Measurements from ENCODE around the gene CYBB. TPM values are rescaled to one million over a fixed set of nuclear protein-coding genes. Genes with fewer than 3 reads are reported as not detected.
"Not testable (repeated sequence)": the region's sequence is repeated elsewhere in the genome, so short reads cannot be mapped to it uniquely, and the experiment has no call there.

CYBB gene
- 17.6 TPM for polyA plus RNA-seq (ENCODE audit: insufficient read length)

DNA sequence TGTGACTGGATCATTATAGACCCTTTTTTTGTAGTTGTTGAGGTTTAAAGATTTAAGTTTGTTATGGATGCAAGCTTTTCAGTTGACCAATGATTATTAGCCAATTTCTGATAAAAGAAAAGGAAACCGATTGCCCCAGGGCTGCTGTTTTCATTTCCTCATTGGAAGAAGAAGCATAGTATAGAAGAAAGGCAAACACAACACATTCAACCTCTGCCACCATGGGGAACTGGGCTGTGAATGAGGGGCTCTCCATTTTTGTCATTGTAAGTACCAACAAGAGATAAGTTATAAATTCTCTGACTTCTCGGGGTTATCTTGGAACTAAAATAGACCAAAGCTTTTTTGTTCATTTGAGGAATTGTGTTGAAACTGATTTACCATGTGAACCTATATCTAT, at the start of gene CYBB:
Gene CYBB, plus strand, starts transcription at position 203 of the 400 bp plus-strand sequence. Its CDS starts 19 bp downstream, at position 222.
- DNase-seq (ENCODE audit: low read depth) = no peak

DNA sequence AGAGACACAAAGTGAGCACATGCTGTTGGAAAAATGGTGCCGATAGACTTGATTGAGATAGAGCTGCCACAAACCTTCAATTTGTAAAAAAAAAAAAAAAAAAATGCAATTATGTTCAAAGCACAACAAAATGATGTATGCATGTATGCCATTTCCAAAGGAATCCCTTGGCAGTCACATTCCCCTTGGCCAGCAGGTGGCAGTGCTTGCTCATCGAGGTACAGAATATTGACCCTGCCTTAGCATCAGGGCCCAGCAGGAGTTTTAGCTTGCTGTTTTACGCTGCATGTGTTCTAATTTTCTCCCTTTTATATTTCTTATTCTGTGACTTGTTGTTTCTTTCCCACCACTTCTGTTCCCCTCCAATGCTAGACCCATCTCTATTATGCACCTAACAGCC, 34.5 kb upstream of the CYBB start:
- peak; percentile 34 for DNase-seq (ENCODE audit: low read depth)

DNA sequence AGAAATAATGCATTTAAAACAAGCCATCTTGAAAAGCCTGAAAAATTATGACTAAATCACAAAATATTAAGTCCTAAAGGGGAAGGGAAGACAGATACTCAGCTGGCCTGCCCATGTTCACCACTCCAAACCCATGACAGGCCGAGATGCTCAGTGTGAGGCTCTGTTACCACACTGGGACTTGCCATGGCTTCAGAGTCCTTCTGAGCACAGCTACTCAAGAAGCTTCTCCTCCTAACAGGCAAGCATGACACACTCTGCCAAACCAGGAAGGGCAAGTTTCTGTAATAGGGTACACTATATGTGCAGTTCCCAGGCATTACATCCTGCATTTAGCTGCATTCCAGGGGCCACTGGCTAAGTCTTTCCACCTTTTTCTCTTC, 34.0 kb upstream of the CYBB start:
- no peak for DNase-seq (ENCODE audit: low read depth)

DNA sequence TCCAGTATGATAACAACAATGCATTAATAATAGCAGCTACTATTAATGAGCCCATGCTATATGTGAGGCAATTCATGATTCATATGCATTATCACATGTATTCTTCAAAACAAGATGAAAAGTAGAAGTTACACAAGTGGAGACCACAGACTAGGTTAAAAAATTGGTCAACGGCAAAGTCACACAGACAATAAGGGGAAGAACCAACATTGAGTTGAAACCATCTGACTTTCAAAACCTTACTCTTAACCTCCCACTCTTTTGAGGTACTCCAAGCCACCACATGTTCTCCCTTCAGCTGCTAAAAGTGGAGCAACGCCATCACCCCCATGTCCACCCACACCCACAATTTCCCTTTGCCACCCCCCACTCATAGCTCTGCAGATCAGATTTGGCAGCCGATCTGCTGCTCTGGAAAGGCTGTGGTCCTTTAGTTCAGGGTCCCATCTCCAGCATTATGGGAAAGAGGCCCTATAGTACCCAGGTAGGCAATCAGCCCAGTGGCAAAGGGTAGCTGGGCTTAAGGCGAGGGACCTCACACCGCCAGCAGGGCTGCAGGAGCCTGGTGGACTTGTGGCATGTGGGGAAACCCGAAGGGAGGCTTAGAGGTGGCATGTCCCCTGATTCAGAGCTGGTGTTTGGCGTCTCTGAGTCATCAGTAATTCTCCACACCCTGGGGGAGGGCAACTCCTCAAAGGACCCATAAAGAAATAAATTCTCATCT, 33.5 kb upstream of the CYBB start:
- DNase-seq (ENCODE audit: low read depth) = no peak

DNA sequence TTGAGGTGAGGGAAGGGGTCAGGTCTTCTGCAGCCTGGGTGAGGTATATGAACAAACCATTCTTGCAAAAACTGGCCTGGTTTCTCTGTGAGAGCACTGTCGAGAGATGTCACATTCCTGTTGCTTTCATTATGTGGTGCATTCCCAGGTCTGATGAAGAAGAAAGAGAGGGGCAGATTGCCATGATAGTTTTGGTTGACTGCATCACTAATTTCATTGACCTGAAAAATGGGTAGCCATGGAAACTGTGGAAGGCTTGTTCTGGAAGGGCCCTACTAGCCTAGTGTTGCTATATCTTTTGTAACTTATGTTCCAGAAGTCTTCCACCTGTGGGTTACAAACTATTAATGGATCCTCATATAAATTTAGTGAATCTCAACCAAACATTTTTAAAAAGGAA, 32.9 kb upstream of the CYBB start:
- DNase-seq (ENCODE audit: low read depth) = no peak

DNA sequence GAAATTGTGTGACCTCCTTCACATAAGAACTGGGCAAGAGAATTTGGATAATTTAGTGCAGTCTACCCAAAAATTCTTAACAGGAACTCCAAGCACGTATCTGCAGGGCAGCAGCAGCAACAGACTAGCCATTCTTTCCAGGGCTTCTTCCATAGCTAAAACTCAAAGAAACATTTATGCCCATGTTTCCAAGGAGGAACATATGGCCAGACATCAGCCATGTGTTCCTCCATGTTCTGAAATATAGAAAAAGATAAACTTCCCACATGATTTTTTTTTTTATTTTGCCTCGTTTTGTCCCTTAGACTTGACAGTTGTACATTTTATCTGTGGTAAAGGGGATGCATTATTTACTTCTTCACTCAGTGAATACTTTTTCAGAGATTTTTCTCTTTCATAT, 27.6 kb upstream of the CYBB start:
- DNase-seq (ENCODE audit: low read depth) = no peak

DNA sequence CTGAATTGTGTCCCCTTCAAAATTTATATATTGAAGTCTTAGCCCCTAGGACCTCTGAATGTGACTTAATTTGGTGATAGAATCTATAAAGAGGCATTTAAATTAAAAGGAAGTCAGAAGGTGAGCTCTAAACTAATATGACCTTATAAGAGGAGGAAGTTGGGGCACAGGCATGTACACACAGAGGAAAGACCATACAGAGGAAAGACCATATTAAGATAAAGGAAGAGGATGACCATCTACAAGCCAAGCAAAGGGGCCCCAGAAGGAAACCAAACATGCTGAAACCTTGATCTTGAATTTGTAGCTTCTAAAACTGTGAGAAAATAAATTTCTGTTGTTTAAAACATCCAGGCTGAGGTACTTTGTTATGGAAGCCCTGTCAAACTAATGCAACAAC, 26.9 kb upstream of the CYBB start:
- no peak for DNase-seq (ENCODE audit: low read depth)

DNA sequence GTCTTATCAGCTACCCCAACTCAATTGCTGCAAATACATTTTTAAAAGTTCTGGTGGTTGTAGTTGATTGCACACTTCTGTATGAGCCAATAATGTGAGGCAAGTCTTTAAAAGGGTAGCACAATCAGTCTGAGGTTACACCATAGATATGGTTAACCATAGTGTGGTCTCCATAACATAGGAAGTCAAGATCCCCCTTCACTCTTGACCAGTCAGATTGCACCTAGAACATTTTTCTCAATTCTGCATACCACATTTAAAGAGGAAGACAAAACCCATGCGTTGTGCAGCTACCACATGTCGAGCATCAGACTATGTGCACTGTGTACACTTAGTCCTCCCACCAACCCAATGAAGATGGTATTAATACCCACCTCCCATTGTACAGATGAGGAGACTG, 26.5 kb upstream of the CYBB start:
- DNase-seq (ENCODE audit: low read depth) = no peak

DNA sequence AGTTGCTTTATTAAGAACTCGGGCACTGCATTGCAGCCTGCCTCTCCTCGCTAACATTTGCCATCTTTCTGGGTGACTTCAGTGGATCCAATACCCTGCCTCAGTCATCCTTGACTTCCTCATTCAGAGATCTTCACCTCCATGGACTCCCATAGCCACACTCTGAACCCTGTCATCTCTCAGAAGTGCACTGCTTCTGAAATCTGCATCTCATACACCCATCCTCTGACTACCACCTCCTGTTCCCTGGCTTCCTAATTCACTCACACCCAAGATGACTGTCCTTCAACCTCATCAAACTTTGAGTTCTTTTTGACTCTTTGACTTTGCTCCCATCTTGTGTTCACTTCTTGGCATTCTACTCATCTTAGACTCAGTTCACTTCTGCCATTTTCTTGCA, 25.3 kb upstream of the CYBB start:
- DNase-seq (ENCODE audit: low read depth) = no peak

DNA sequence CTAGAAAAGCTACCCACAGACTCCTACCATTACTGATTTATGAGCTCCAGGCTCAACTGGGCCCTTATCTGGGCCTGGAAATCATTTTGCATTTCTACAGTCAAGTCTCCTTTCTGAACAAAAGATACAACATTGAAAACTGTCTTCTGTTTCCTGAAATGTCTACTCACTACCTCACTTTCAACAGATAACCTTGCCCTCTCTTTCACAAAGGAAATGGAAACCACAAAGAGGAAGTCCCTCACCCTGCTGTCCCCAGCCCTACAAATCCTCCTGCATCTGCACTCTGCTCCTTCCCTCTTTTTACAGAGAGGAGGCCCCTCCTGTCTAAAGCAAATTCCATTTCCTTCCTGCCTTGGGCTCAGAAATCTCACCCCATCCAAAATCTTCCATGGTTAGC, 24.8 kb upstream of the CYBB start:
- DNase-seq (ENCODE audit: low read depth) = no peak

DNA sequence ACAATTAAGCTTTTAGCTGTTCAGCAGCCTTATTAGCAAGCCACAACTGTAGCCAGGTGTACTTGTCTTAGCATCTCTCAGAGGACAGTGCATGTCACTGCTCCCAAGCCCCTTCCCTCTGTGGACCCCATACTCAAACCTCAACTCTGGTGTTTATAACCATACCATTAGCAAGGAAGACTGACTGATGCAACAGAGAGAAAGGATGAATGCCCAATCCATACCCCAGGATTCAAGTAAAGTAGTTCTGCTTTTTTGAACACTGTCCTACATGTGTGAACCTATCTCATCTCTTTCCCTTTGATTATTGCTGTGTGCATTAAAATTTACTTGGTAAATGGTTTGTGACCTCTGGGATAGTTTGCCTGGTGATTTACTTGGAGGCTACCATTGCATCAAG, 22.8 kb upstream of the CYBB start:
- DNase-seq (ENCODE audit: low read depth) = no peak

DNA sequence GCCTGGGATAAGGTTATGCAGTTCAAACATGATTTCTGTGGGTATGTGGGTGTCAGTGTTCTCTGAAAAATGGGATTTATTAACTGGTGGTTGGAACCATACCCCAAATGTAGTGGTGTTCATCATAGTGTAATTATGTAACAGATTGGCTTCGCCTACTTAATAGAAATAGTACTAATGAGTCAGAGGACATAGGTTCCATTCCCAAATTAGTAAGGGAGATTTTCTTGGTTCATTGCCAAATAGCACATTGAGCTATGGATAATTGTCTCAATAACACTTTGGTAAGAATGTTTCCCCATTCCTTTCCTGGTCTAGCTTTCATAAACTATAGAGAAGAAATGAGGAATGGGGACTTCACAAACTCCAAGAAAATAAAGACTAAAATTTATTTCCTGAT, 20.5 kb upstream of the CYBB start:
- no peak for DNase-seq (ENCODE audit: low read depth)

DNA sequence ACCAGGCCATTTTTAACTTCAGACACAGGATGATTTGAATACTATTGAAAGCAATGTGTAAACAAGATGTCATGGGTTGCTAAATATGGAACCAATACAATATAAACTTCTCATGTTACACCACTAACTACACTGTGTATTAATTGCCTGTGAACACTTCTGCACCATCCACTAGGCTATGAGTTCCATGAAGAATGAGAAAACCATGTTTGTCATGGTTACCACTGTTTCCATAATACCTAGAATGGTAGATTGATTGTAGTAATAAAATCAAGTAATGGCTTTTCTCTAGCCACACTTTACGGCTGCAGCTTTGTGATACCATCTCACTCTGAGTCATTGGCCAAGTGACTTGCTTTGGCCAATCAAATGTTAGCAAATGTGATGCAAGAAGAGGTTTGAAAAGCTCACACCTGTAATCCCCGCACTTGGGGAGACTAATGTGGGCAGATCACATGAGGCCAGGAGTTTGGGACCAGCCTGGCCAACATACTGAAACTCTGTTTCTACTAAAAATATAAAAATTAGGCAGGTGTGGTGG, 19.9 kb upstream of the CYBB start:
- DNase-seq (ENCODE audit: low read depth) = no peak

DNA sequence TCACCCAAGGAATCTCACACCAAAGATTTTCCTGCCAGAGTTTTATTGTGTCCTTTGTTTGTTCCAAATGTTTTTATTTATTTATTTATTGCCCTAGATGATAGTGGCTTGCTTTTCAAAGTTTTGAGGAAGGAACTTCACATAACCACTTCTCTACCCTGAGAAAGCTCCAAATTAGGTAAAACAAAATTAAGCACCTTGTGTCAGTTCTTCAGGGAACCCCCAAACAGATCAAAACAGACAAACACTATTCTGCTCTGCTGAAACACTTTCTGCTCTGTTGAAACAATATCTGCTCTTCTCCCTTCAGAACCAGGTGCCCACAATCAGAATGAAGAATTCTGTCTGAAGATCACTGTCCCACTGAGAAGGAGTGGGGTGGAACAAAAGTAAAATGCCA, 16.5 kb upstream of the CYBB start:
- no peak for DNase-seq (ENCODE audit: low read depth)

DNA sequence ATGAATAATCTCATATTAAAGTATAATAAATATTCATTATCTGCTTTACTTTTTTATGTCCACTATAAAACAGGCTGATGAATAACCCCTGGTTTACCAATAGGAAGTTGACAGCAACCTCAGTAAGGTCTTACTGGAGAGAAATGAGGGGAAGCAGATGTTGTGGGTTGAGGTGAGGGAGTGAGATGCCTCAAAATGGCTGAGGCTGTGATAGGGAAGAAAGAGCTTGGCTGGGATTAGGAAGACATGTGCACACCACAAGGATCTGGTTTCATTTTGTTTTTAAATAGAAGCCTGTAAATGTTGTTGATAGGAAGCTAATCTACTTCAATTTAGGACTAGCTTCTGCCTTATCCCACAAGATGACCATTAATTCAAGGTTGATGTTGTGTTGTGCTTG, 14.4 kb upstream of the CYBB start:
- no peak for DNase-seq (ENCODE audit: low read depth)

DNA sequence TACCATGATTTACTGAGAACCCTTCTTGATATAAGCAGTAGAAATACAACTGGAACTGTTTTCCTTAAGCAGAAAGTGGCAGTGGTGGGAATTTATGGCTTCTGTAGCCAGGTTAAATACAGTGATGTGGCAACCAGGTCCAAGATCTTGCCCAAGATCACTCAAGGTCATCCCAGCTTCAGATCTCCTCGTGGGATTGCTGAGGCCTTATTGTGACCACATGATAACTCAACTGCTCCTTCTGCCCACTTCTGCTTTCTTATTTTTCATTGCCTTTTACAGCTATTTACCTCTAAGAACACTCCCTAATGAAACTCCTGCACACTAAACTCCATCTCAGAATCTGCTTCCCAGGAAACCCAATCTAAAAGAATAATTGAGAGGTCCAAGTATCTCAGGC, 12.4 kb upstream of the CYBB start:
- DNase-seq (ENCODE audit: low read depth) = no peak

DNA sequence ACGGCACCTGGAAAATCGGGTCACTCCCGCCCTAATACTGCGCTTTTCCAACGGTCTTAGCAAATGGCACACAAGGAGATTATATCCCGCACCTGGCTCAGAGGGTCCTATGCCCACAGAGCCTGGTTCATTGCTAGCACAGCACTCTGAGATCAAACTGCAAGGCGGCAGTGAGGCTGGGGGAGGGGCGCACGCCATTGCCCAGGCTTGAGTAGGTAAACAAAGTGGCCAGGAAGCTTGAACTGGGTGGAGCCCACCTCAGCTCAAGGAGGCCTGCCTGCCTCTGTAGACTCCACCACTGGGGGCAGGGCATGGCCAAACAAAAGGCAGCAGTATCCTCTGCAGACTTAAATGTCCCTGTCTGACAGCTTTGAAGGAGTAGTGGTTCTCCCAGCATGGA, 11.0 kb upstream of the CYBB start:
- not testable (repeated sequence) for DNase-seq (ENCODE audit: low read depth)

DNA sequence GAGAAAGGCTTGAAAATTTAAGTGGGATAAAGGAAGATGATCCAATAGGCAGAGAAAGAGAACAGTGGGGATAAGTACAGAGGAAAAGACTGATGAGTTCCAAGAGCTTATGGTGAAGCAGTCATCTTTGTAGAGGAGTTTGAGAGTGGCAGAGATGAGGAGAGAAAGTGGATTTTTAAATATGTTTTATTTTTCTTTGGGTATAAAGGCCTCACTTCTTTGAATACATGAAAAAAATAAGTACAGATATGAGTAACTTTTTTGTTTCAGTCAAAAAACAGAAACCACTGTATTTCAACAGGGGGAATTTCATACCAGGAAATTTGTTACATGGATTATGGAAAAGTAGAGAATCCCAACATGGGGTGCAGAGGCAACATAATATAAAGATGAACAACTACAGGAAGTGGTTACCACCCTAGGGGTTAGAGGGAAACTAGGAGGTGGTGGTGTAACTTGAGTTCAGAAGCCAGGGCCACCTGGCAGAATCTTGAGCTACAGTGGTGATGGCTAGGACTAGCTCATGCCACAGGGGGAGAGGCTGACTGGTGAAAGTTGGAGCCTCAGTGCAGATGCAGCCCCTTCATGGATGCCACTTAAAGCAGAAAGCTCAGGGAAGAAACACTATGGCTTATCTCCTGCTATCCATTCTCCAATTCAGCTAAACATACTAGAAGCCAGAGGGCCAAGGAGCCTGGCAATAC, 3.4 kb upstream of the CYBB start:
- no peak for DNase-seq (ENCODE audit: low read depth)

DNA sequence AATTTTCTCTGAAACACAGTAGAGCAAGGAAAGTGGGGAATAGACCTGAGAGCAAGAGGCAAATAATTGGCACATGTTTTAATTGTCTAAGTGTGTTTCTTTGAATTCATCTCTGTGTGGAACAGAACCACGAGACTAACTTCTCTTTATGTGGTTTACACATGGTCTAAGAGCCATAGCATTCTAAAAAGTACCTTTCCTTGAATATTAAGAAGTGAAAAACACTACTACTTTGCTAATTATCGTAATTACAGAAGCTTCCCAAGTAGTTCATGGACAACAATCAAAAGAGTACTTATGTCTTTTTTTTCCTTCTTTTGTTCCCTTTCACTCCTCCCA, 2.9 kb upstream of the CYBB start:
- no peak for DNase-seq (ENCODE audit: low read depth)

DNA sequence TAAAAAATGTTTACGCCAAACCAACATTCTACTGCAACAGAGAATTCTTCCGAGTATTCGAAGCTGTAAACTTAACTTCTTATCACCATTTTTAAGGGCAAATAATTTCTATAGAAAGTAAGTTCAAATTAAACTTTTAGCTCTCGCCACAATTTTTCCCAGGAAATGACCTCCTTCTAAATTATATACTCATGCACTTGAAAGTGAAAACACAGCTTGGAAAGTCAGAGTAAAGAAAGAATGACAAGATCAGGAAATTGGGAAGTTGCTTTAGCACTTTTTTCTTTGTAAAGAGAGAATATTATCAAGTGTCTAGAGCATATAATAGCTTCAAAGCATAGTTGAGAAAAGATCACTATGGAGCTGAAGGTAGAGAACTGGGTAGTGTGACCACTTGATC, 1.2 kb downstream of the CYBB start:
- no peak for DNase-seq (ENCODE audit: low read depth)

DNA sequence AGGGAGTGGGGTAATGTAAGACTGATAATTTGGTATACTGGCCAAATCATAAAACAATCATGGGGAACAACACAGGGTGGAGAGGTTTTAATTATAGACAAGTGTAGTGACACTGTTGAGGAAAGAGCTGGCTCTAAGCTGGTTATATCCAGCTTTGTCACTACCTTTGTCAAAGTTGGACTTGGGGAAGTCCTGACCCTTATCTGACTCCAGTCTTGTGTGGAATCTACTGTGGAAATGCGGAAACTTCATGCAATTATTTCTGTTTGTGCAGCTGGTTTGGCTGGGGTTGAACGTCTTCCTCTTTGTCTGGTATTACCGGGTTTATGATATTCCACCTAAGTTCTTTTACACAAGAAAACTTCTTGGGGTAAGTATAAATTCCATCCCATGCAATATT, 2.0 kb downstream of the CYBB start:
- no peak for DNase-seq (ENCODE audit: low read depth)

DNA sequence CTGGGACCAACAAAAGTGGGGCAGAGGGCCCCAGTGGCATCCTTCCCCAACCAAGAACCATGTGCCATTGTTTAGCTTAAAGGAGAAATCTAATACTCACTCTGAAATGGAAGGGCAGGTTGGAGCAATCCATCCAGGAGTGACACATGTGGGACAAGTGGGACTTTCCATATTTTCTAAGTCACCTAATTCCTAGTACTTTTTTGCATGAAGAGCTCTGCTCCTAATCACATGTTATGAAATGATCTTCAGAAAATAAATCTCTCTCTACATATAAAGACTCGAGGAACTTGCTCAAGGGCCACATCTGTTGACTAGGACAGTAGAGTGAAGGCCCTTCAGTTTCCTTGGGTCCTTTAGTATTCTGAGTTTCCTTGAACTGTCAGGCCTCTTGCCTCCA, 2.5 kb downstream of the CYBB start:
- DNase-seq (ENCODE audit: low read depth) = no peak

DNA sequence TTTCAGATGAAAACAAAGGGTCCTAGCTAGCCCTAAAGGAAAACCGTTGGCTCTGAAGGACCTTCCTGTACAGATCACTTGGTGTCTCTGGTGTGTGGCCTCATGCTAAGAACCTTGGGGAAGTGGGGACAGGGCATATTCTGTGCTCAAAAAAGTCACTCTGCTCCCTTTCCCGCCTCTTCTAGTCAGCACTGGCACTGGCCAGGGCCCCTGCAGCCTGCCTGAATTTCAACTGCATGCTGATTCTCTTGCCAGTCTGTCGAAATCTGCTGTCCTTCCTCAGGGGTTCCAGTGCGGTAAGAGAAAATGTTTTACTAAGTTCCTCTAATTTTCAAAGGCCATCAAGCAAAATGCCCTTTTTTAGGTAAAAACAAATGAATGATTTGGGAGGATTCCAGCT, 3.4 kb downstream of the CYBB start:
- DNase-seq (ENCODE audit: low read depth) = no peak

DNA sequence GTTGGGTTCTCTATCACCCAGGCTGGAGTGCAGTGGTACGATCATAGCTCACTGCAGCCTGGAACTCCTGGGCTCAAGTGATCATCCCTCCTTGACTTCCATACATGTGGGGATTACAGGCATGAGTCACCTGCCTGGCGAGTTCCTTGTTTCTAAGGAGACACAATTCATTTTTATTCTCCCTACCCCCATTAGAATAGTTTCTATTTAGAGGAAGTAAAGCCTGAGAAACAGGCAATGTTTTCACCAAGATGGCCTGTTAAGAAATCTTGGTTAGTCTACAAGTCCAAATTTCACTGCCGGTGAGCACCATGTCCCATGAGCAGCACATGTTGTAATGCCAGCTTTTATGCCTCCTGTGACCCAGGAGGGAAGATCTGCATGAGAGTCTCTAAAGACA, 5.7 kb downstream of the CYBB start:
- no peak for DNase-seq (ENCODE audit: low read depth)

All from forelimb muscle (tissue), 1 donor.